OCI-LY1 (cell line): ENCODE results near the gene SRGAP2C.
"Not testable (repeated sequence)": the region's sequence is repeated elsewhere in the genome, so short reads cannot be mapped to it uniquely, and the experiment has no call there.

ENCODE experiments used
- EZH2 ChIP-seq: fragments of 200-600 bp; sonication (generic), shearing (Covaris generic); IDR thresholded peaks from 2 replicates; pipeline ENCODE4 v1.8.0; 2017; ENCODE audit warnings: borderline replicate concordance, mixed run types, mild to moderate bottlenecking, antibody characterized with exemption, low read length, moderate library complexity, mixed read lengths
- TF ChIP-seq, protein P1 (sequence below): fragments of 200-600 bp; sonication (generic), shearing (Covaris generic); IDR thresholded peaks from 2 replicates; pipeline ENCODE4 v1.5.1; 2017; ENCODE audit warnings: mild to moderate bottlenecking, antibody characterized with exemption, low read length, moderate library complexity, mixed read lengths

DNA sequence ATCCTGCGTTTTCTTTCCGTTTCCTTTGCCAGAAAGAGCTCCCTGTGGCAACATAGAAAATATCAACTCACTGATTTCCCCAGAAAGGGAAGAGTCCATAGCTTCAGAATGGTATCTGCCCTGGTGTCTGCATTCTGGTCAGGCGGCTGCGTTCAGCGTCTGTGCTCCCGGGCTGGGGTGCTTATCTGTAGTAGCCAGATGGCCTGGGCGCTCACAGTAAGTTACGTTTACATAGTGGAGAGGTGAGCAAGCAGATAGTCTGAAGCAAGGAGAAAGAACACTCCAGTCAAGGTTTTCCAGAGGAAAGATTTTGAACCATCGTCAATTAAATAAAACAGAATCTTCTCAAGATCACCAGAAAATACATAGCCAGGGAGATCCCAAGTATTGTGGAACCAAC, 28.7 kb downstream of the SRGAP2C start:
- TF ChIP-seq, protein P1, sequence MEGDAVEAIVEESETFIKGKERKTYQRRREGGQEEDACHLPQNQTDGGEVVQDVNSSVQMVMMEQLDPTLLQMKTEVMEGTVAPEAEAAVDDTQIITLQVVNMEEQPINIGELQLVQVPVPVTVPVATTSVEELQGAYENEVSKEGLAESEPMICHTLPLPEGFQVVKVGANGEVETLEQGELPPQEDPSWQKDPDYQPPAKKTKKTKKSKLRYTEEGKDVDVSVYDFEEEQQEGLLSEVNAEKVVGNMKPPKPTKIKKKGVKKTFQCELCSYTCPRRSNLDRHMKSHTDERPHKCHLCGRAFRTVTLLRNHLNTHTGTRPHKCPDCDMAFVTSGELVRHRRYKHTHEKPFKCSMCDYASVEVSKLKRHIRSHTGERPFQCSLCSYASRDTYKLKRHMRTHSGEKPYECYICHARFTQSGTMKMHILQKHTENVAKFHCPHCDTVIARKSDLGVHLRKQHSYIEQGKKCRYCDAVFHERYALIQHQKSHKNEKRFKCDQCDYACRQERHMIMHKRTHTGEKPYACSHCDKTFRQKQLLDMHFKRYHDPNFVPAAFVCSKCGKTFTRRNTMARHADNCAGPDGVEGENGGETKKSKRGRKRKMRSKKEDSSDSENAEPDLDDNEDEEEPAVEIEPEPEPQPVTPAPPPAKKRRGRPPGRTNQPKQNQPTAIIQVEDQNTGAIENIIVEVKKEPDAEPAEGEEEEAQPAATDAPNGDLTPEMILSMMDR: not testable (repeated sequence)
- TF ChIP-seq EZH2: not testable (repeated sequence)
